Vagina (tissue), 2 donors: Measurements from ENCODE around the gene PTPN14. TPM values are rescaled to one million over a fixed set of nuclear protein-coding genes. Genes with fewer than 3 reads are reported as not detected.

Source experiments
- DNase-seq, 2 donors: peaks; one replicate each; pipeline ENCODE4 v3.0.0-alpha.2; 2017; ENCODE audit errors: extremely low spot score in 2 of 2
- H3K27ac ChIP-seq: fragments of 200-600 bp; sonication (generic); one replicate; pipeline ENCODE4 v1.5.1; 2019
- H3K27me3 ChIP-seq: fragments of 200-600 bp; sonication (generic); one replicate; pipeline ENCODE4 v1.5.1; 2019
- H3K36me3 ChIP-seq, 2 donors: fragments of 200-600 bp; sonication (generic); one replicate each; pipeline ENCODE4 v1.5.1; 2017 to 2019
- H3K4me1 ChIP-seq: fragments of 200-600 bp; sonication (generic); one replicate; pipeline ENCODE4 v1.5.1; 2019
- H3K4me3 ChIP-seq, 2 donors: fragments of 200-600 bp; sonication (generic); 1 replicate in 1 of 2; 2 replicates in 1 of 2; pipeline ENCODE4 v1.5.1; 2016 to 2019
- H3K9me3 ChIP-seq: fragments of 200-600 bp; sonication (generic); one replicate; pipeline ENCODE4 v1.5.1; 2019
- CTCF ChIP-seq, 3 experiments: fragments of 450-650 bp in 2 of 3; fragments of 200-600 bp in 1 of 3; sonication (generic) in 1 of 3; IDR thresholded peaks; one replicate each; pipeline ENCODE4 v1.5.1; 2017 to 2019; ENCODE audit warnings: antibody characterized with exemption in 3 of 3, mild to moderate bottlenecking in 2 of 3, moderate library complexity in 2 of 3
- POLR2A ChIP-seq, 2 donors: fragments of 450-650 bp; IDR thresholded peaks; one replicate each; pipeline ENCODE4 v1.6.1; 2017; ENCODE audit warnings: antibody characterized with exemption in 2 of 2, mild to moderate bottlenecking in 2 of 2, moderate library complexity in 2 of 2
- POLR2AphosphoS5 ChIP-seq, 2 donors: sonication (generic); formaldehyde crosslinking; IDR thresholded peaks; one replicate each; pipeline ENCODE4 v1.9.0; 2017; ENCODE audit warnings: antibody characterized with exemption in 2 of 2, mild to moderate bottlenecking in 2 of 2, low read depth in 1 of 2; ENCODE audit not compliant: insufficient read depth in 1 of 2
- intact Hi-C: fragments of 100-400 bp; cut with DNase I; formaldehyde crosslinking; loops from one replicate; pipeline ENCODE4 v1.15.1; 2023
- total RNA-seq: library from RNA; depleted of rRNA; stranded (reverse); fragments of >200 nt; gene quantifications from one replicate; pipeline ENCODE4 v1.2.3, GENCODE V29; 2016

The PTPN14 gene
- total RNA-seq, 1 donor from 2014 or later: 24.3 TPM

GRCh38 chr1:214476229-214476985, 75.0 kb downstream of the PTPN14 start:
- Histone ChIP-seq H3K4me1 (peaks cover 65% of the 10 kb centered on the region), H3K36me3 (no peaks in the 10 kb centered on the region), H3K4me3 (no peak overlapping the region), H3K27ac (peak overlapping the region; percentile 36), H3K27me3 (no peaks in the 10 kb centered on the region), H3K9me3 (no peaks in the 10 kb centered on the region)
- DNase-seq: no peak
- TF ChIP-seq CTCF (IDR thresholded peaks at IDR 0.05) (no peak), POLR2AphosphoS5 (IDR thresholded peaks at IDR 0.05; ENCODE audit: insufficient read depth in 1 of 2, low read depth in 1 of 2) (peak in 1 of 2 donors; percentile 10)
- intact Hi-C loops: no loop called here

DNA sequence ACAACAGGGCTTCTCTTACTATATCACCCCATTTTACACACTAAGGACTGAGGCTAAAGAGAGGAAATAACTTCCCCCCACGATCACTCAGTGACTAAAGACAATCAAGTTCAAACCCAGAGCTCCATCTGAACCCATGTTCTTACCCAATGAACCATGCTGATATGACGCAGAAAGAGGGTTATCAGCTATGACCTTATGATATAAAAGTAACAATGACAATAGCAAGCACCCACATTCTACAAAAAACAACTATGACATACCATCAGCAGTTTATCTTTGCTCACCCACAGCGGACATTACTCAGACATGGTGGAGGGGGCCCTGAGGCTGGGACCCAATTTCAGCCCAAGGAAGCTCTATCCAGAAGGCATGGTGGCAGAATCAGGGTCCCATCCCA, 75.7 kb downstream of the PTPN14 start:
- Histone ChIP-seq H3K9me3 (no peaks in the 10 kb centered on the region), H3K27ac (peak overlapping the region; percentile 36), H3K36me3 (no peaks in the 10 kb centered on the region), H3K4me1 (peaks cover 65% of the 10 kb centered on the region), H3K4me3 (no peak overlapping the region), H3K27me3 (no peaks in the 10 kb centered on the region)
- DNase-seq: no peak
- TF ChIP-seq POLR2A (IDR thresholded peaks at IDR 0.05) (no peak), POLR2AphosphoS5 (IDR thresholded peaks at IDR 0.05; ENCODE audit: insufficient read depth in 1 of 2, low read depth in 1 of 2) (no peak), CTCF (IDR thresholded peaks at IDR 0.05) (no peak)
- intact Hi-C loops: no loop called here

- Histone ChIP-seq H3K9me3 (no peaks in the 10 kb centered on the region), H3K4me1 (peaks cover 65% of the 10 kb centered on the region), H3K4me3 (no peak overlapping the region), H3K27ac (peak overlapping the region; percentile 6), H3K27me3 (no peaks in the 10 kb centered on the region), H3K36me3 (no peaks in the 10 kb centered on the region)
- TF ChIP-seq POLR2A (IDR thresholded peaks at IDR 0.05) (no peak), CTCF (IDR thresholded peaks at IDR 0.05) (no peak), POLR2AphosphoS5 (IDR thresholded peaks at IDR 0.05; ENCODE audit: insufficient read depth in 1 of 2, low read depth in 1 of 2) (no peak)
- intact Hi-C loops: no loop called here
- no peak for DNase-seq
Observed at GRCh38 chr1:214475331-214475730, 76.1 kb downstream of the PTPN14 start.

- no peak for TF ChIP-seq POLR2AphosphoS5 (IDR thresholded peaks at IDR 0.05; ENCODE audit: insufficient read depth in 1 of 2, low read depth in 1 of 2)
- intact Hi-C loops: no loop called here
- H3K9me3 ChIP-seq: no peaks in the 10 kb centered on the region
- no peaks in the 10 kb centered on the region for H3K36me3 ChIP-seq
- H3K4me1 ChIP-seq: peaks cover 65% of the 10 kb centered on the region
- no peak overlapping the region for H3K27ac ChIP-seq
- H3K4me3 ChIP-seq: no peak overlapping the region
- DNase-seq: no peak
- H3K27me3 ChIP-seq: no peaks in the 10 kb centered on the region
Observed at GRCh38 chr1:214474467-214474866, 76.9 kb downstream of the PTPN14 start.

DNA sequence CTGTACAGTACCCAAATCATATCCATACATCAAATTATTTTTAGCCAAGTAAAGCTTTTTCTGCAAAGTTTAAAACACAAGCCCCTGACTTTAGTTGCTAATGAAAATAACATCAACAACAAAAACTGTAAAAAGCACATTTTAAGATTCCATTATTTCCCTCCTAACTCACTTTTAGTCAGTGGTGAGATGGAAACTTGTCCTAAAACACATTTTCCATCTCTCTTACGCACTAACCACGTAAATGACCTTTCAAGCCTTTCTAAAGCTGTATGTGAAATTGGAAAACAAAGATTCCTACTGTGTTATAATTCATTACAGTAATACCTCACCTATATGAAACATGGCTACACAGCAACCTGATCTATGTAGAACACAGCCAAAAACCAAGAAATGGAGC, 77.5 kb downstream of the PTPN14 start:
- intact Hi-C loops: no loop called here
- no peaks in the 10 kb centered on the region for H3K36me3 ChIP-seq
- no peak for TF ChIP-seq CTCF (IDR thresholded peaks at IDR 0.05)
- TF ChIP-seq POLR2AphosphoS5 (IDR thresholded peaks at IDR 0.05; ENCODE audit: insufficient read depth in 1 of 2, low read depth in 1 of 2): no peak
- no peak for TF ChIP-seq POLR2A (IDR thresholded peaks at IDR 0.05)
- H3K4me1 ChIP-seq: peaks cover 65% of the 10 kb centered on the region
- H3K27me3 ChIP-seq: no peaks in the 10 kb centered on the region
- no peak overlapping the region for H3K27ac ChIP-seq
- no peak overlapping the region for H3K4me3 ChIP-seq
- DNase-seq: no peak
- H3K9me3 ChIP-seq: no peaks in the 10 kb centered on the region
